Measurements from ENCODE around the gene TSKS.

TSKS gene

GRCh38 chr19:49713236-49713845, 49.8 kb downstream of the TSKS start:
- Histone ChIP-seq H3K27me3 (peaks cover 0 to 3% of the 10 kb centered on the region in 2 donors), H3K9me3 (no peaks in the 10 kb centered on the region), H3K4me3 (no peak overlapping the region), H3K27ac (no peak overlapping the region), H3K36me3 (no peaks in the 10 kb centered on the region), H3K4me1 (peaks cover 0 to 2% (median 0%) of the 10 kb centered on the region in 4 donors)
- intact Hi-C loops (cut with DNase I; ENCODE audit: low total_unique reads) = no loop called here
- no peak for TF ChIP-seq CTCF (IDR thresholded peaks at IDR 0.05)
- DNase-seq = no peak

GRCh38 chr19:49712397-49712859, 50.7 kb downstream of the TSKS start:
- Histone ChIP-seq H3K36me3 (no peaks in the 10 kb centered on the region), H3K4me1 (no peaks in the 10 kb centered on the region), H3K9me3 (no peaks in the 10 kb centered on the region), H3K4me3 (no peak overlapping the region), H3K27ac (no peak overlapping the region), H3K27me3 (peaks cover 0 to 3% of the 10 kb centered on the region in 2 donors)
- DNase-seq = no peak
- intact Hi-C loops (cut with DNase I; ENCODE audit: low total_unique reads) = no loop called here
- no peak for TF ChIP-seq CTCF (IDR thresholded peaks at IDR 0.05)

GRCh38 chr19:49710372-49710951, 52.6 kb downstream of the TSKS start:
- DNase-seq = no peak
- H3K4me1 ChIP-seq = no peaks in the 10 kb centered on the region
- H3K4me3 ChIP-seq = no peak overlapping the region
- intact Hi-C loops (cut with DNase I; ENCODE audit: low total_unique reads) = no loop called here
- no peak for TF ChIP-seq CTCF (IDR thresholded peaks at IDR 0.05)
- H3K27me3 ChIP-seq = peaks cover 0 to 9% of the 10 kb centered on the region in 2 donors
- no peak overlapping the region for H3K27ac ChIP-seq
- H3K9me3 ChIP-seq = no peaks in the 10 kb centered on the region
- H3K36me3 ChIP-seq = no peaks in the 10 kb centered on the region

- Histone ChIP-seq H3K36me3 (no peaks in the 10 kb centered on the region), H3K9me3 (no peaks in the 10 kb centered on the region), H3K27me3 (peaks cover 0 to 11% of the 10 kb centered on the region in 2 donors), H3K4me1 (no peaks in the 10 kb centered on the region), H3K27ac (no peak overlapping the region), H3K4me3 (no peak overlapping the region)
- DNase-seq = no peak
- TF ChIP-seq CTCF (IDR thresholded peaks at IDR 0.05) = no peak
- intact Hi-C loops (cut with DNase I; ENCODE audit: low total_unique reads) = no loop called here
Observed at GRCh38 chr19:49705919-49706318, 57.2 kb downstream of the TSKS start.

GRCh38 chr19:49704888-49705642, 58.0 kb downstream of the TSKS start:
- Histone ChIP-seq H3K4me3 (no peak overlapping the region), H3K27me3 (peaks cover 0 to 11% of the 10 kb centered on the region in 2 donors), H3K27ac (no peak overlapping the region), H3K36me3 (no peaks in the 10 kb centered on the region), H3K4me1 (no peaks in the 10 kb centered on the region), H3K9me3 (no peaks in the 10 kb centered on the region)
- TF ChIP-seq CTCF (IDR thresholded peaks at IDR 0.05) = no peak
- no peak for DNase-seq
- intact Hi-C loops (cut with DNase I; ENCODE audit: low total_unique reads) = no loop called here
